ENCODE measurements around the gene SPEN. TPM values are rescaled to one million over a fixed set of nuclear protein-coding genes. Genes with fewer than 3 reads are reported as not detected.

The SPEN gene
- total and polyA plus RNA-seq, 2 of the 13 experiments (the other 11 are each of a cell fraction or from before 2014, with no cell fraction given) = 4.8 to 14.0 TPM

DNA sequence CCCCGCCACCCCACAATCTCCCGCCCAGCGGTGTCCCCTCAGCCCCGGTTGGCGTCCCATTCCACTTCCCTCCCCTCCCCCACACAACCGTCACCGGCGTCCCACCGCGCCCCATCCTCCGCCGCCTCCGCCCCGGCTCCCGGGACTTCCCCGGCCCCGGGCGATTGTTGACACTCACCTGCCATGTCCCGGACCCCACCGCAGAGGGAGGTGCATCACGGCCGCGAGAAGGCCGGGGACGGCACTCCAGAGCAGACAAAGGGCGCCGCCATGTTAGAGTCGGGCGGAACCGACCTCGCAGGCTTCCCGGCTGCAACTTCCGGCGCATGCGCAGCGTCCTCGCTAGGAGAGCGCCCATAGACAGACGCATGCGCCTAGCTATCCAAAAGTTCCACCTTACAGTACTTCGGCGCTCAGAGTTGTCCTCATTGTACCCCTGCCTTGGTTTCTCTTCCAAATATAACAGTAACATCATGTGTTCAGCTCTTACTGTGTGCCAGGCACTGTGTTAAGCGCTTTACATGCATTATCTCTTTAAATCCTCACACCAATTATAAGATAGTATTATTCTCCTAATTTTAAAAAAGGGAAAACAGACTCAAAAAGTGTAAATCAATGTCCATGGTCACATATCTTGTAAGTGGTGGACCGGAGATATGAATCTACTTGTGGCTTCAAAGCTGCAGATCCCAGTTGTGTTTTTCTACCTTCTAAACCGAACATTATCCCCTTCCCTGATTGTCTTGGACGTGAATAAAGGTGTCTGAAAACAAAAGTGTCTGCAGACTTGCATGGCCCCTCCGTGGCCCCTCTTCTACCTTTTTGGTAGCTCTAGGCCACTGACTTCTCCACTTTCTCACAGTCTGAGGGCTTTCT is 128.5 kb downstream of the SPEN start, which contains the start of gene ZBTB17 (continued):
- no peak for TF ChIP-seq ZNF589 (CRISPR knock-in tag; conservative IDR thresholded peaks at IDR 0.05)
- TF ChIP-seq ZNF292 (CRISPR knock-in tag; IDR thresholded peaks at IDR 0.05; ENCODE audit: borderline replicate concordance, low read depth) = no peak
- TF ChIP-seq, protein P1, sequence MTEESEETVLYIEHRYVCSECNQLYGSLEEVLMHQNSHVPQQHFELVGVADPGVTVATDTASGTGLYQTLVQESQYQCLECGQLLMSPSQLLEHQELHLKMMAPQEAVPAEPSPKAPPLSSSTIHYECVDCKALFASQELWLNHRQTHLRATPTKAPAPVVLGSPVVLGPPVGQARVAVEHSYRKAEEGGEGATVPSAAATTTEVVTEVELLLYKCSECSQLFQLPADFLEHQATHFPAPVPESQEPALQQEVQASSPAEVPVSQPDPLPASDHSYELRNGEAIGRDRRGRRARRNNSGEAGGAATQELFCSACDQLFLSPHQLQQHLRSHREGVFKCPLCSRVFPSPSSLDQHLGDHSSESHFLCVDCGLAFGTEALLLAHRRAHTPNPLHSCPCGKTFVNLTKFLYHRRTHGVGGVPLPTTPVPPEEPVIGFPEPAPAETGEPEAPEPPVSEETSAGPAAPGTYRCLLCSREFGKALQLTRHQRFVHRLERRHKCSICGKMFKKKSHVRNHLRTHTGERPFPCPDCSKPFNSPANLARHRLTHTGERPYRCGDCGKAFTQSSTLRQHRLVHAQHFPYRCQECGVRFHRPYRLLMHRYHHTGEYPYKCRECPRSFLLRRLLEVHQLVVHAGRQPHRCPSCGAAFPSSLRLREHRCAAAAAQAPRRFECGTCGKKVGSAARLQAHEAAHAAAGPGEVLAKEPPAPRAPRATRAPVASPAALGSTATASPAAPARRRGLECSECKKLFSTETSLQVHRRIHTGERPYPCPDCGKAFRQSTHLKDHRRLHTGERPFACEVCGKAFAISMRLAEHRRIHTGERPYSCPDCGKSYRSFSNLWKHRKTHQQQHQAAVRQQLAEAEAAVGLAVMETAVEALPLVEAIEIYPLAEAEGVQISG (CRISPR knock-in tag; IDR thresholded peaks at IDR 0.05) = peak; percentile 91
- peak; percentile 73 for TF ChIP-seq POLR2A (IDR thresholded peaks at IDR 0.05; ENCODE audit: insufficient read depth in 1 of 2, low read depth in 2 of 2, low read length in 2 of 2)
- no peak for TF ChIP-seq TRIM24 (CRISPR knock-in tag; IDR thresholded peaks at IDR 0.05)
- no peak for TF ChIP-seq TSC22D2 (CRISPR knock-in tag; IDR thresholded peaks at IDR 0.05; ENCODE audit: borderline replicate concordance)
- TF ChIP-seq ZNF180 (CRISPR knock-in tag; IDR thresholded peaks at IDR 0.05; ENCODE audit: borderline replicate concordance, low read depth) = no peak
- TF ChIP-seq, protein P2, sequence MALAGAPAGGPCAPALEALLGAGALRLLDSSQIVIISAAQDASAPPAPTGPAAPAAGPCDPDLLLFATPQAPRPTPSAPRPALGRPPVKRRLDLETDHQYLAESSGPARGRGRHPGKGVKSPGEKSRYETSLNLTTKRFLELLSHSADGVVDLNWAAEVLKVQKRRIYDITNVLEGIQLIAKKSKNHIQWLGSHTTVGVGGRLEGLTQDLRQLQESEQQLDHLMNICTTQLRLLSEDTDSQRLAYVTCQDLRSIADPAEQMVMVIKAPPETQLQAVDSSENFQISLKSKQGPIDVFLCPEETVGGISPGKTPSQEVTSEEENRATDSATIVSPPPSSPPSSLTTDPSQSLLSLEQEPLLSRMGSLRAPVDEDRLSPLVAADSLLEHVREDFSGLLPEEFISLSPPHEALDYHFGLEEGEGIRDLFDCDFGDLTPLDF (CRISPR knock-in tag; IDR thresholded peaks at IDR 0.05) = peak; percentile 39; the same call in 1 of the 2 replicates
- TF ChIP-seq ZNF569 (CRISPR knock-in tag; IDR thresholded peaks at IDR 0.05; ENCODE audit: borderline replicate concordance) = no peak
- TF ChIP-seq BORCS8-MEF2B (CRISPR knock-in tag; IDR thresholded peaks at IDR 0.05) = no peak
- no peak for TF ChIP-seq ZBTB21 (CRISPR knock-in tag; IDR thresholded peaks at IDR 0.05)
- TF ChIP-seq, protein P3, sequence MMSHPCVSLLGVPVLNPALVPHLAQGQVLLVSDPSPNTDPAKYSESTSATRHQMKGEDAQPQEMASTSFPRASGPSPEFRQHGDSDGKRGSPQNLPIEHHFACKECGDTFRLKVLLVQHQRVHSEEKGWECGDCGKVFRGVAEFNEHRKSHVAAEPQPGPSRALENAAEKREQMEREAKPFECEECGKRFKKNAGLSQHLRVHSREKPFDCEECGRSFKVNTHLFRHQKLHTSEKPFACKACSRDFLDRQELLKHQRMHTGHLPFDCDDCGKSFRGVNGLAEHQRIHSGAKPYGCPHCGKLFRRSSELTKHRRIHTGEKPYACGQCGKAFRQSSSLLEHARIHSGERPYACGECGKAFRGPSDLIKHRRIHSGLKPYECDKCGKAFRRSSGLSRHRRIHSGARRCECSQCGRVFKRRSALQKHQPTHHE (CRISPR knock-in tag; IDR thresholded peaks at IDR 0.05; ENCODE audit: borderline replicate concordance) = no peak
- TF ChIP-seq ZBTB8A (CRISPR knock-in tag; IDR thresholded peaks at IDR 0.05; ENCODE audit: borderline replicate concordance, low read depth) = no peak
- no peak for TF ChIP-seq SRF (IDR thresholded peaks at IDR 0.05; ENCODE audit: low read depth, low read length)
- TF ChIP-seq AKAP8 (CRISPR knock-in tag; IDR thresholded peaks at IDR 0.05) = no peak
- TF ChIP-seq ZNF776 (CRISPR knock-in tag; IDR thresholded peaks at IDR 0.05) = no peak
- TF ChIP-seq, protein P4, sequence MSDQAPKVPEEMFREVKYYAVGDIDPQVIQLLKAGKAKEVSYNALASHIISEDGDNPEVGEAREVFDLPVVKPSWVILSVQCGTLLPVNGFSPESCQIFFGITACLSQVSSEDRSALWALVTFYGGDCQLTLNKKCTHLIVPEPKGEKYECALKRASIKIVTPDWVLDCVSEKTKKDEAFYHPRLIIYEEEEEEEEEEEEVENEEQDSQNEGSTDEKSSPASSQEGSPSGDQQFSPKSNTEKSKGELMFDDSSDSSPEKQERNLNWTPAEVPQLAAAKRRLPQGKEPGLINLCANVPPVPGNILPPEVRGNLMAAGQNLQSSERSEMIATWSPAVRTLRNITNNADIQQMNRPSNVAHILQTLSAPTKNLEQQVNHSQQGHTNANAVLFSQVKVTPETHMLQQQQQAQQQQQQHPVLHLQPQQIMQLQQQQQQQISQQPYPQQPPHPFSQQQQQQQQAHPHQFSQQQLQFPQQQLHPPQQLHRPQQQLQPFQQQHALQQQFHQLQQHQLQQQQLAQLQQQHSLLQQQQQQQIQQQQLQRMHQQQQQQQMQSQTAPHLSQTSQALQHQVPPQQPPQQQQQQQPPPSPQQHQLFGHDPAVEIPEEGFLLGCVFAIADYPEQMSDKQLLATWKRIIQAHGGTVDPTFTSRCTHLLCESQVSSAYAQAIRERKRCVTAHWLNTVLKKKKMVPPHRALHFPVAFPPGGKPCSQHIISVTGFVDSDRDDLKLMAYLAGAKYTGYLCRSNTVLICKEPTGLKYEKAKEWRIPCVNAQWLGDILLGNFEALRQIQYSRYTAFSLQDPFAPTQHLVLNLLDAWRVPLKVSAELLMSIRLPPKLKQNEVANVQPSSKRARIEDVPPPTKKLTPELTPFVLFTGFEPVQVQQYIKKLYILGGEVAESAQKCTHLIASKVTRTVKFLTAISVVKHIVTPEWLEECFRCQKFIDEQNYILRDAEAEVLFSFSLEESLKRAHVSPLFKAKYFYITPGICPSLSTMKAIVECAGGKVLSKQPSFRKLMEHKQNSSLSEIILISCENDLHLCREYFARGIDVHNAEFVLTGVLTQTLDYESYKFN (CRISPR knock-in tag; conservative IDR thresholded peaks at IDR 0.05) = peak; percentile 31; the same call in 1 of the 2 replicates
- TF ChIP-seq ZNF33A (CRISPR knock-in tag; IDR thresholded peaks at IDR 0.05; ENCODE audit: borderline replicate concordance) = no peak
- no peak for TF ChIP-seq ZNF781 (CRISPR knock-in tag; IDR thresholded peaks at IDR 0.05; ENCODE audit: borderline replicate concordance, not compliant biosample characterization)
- TF ChIP-seq ZZZ3 (CRISPR knock-in tag; IDR thresholded peaks at IDR 0.05; ENCODE audit: borderline replicate concordance) = no peak; the same call in 1 of the 2 replicates
